IPS-18c (cell line): ENCODE results near the gene TM4SF4.

Source experiments
- H3K4me3 ChIP-seq: 2 replicates; pipeline ENCODE4 v1.7.0; 2013; ENCODE audit warnings: low read depth, mild to moderate bottlenecking, low read length, moderate library complexity; ENCODE audit not compliant: insufficient read depth
- H3K9me3 ChIP-seq: one replicate; pipeline ENCODE4 v1.6.1; 2013; ENCODE audit warnings: mild to moderate bottlenecking, low read length, moderate library complexity; ENCODE audit not compliant: control insufficient read depth, insufficient read depth

Gene TM4SF4

GRCh38 chr3:149450281-149450680 lies 24.2 kb upstream of the TM4SF4 start:
- Histone ChIP-seq H3K4me3 (no peak overlapping the region), H3K9me3 (peaks cover 5% of the 10 kb centered on the region)

GRCh38 chr3:149452036-149452435 lies 22.5 kb upstream of the TM4SF4 start:
- peaks cover 5% of the 10 kb centered on the region for H3K9me3 ChIP-seq
- no peak overlapping the region for H3K4me3 ChIP-seq

- peaks cover 5% of the 10 kb centered on the region for H3K9me3 ChIP-seq
- no peak overlapping the region for H3K4me3 ChIP-seq
These were observed 21.2 kb upstream of the TM4SF4 start for GRCh38 chr3:149453140-149453805.

DNA sequence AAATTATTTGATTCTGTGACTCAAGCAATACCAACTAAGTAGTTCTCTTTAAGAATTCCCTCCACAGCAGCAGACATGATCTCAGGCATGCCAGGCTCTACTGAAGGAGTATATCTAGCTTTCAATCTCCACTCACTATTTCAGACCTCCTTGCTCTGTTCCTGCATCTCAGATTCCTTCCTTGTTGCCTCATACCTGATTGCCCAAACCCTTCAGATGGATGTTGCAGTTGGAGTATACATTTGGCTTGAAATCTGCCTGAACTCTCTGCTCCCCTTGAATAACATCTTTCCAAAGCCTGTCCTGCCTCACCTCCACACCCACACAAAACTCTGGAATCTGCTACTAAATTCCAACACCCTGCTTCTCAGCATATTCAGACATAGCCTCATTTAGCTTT lies 19.8 kb upstream of the TM4SF4 start:
- Histone ChIP-seq H3K9me3 (peaks cover 5% of the 10 kb centered on the region), H3K4me3 (no peak overlapping the region)

DNA sequence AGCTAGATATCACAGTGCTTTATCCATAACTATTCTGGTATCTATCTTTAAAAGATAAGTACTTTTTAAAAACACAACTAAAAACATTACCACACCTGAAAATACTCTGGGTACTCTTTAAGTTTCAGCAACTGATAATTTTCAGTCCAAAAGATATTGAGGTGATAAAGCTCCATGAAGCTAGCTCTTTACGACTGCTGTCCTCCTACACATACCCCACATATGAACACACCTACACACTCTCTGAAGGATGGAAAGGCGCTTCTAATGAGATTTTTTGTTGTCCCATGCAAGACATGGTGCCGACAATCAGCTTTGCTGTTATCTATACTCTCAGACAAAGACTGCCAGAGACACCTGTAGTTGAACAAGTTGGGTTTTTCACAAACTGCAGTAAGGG lies 19.1 kb upstream of the TM4SF4 start:
- H3K9me3 ChIP-seq: peaks cover 5% of the 10 kb centered on the region
- H3K4me3 ChIP-seq: no peak overlapping the region

- Histone ChIP-seq H3K9me3 (peaks cover 5% of the 10 kb centered on the region), H3K4me3 (no peak overlapping the region)
These were observed 18.5 kb upstream of the TM4SF4 start for GRCh38 chr3:149455989-149456388.

DNA sequence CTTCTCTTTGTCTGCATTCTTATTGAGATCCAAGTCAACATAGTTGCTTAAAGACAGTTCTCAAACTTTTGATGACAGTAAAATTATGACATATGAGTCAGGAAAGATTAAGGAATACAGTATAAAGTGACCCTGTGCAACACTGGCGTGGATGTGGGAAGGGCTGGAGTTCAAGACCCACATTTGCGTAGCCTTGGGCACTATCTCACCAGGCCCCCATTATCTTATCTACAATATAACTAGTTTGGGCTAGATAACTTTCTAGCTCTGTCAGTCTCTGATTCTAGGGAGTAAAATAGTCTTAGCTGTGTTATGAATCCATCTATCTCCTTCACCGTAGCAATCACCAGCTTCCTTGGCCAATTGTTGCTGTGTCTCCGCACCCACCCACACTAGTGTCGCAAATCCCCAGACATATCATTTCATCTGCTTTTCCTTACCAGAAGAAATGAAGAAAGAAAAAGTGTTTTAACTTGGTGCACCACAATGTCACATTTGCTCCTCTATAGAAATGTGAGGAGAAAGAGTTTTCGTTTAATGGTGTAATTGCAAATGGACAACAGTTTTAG lies 14.9 kb upstream of the TM4SF4 start:
- Histone ChIP-seq H3K9me3 (no peaks in the 10 kb centered on the region), H3K4me3 (no peak overlapping the region)

GRCh38 chr3:149460117-149460516 lies 14.4 kb upstream of the TM4SF4 start:
- no peak overlapping the region for H3K4me3 ChIP-seq
- no peaks in the 10 kb centered on the region for H3K9me3 ChIP-seq

DNA sequence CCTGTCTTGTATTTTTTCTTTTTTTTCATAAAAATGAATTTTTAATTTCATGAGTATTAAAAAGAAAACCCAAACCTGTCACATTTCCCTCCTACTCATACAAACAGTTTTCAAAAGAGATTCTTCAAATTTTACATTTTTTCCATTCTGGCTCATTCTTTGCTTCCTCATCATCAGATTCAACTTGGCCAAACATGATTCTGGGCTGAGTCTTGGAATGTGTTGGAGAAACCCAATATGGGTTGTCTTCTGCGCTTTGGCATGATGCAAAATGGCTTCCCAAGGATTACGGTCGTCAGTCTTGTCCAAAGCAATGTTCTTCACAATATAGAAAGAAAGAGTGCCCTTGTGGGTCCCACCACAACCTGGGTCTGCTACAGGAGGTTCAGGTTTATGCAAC lies 12.4 kb upstream of the TM4SF4 start:
- H3K4me3 ChIP-seq: no peak overlapping the region
- no peaks in the 10 kb centered on the region for H3K9me3 ChIP-seq

GRCh38 chr3:149462581-149463011 lies 11.9 kb upstream of the TM4SF4 start:
- Histone ChIP-seq H3K4me3 (no peak overlapping the region), H3K9me3 (no peaks in the 10 kb centered on the region)

- H3K9me3 ChIP-seq: no peaks in the 10 kb centered on the region
- H3K4me3 ChIP-seq: no peak overlapping the region
These were observed 10.6 kb upstream of the TM4SF4 start for GRCh38 chr3:149463921-149464320.

DNA sequence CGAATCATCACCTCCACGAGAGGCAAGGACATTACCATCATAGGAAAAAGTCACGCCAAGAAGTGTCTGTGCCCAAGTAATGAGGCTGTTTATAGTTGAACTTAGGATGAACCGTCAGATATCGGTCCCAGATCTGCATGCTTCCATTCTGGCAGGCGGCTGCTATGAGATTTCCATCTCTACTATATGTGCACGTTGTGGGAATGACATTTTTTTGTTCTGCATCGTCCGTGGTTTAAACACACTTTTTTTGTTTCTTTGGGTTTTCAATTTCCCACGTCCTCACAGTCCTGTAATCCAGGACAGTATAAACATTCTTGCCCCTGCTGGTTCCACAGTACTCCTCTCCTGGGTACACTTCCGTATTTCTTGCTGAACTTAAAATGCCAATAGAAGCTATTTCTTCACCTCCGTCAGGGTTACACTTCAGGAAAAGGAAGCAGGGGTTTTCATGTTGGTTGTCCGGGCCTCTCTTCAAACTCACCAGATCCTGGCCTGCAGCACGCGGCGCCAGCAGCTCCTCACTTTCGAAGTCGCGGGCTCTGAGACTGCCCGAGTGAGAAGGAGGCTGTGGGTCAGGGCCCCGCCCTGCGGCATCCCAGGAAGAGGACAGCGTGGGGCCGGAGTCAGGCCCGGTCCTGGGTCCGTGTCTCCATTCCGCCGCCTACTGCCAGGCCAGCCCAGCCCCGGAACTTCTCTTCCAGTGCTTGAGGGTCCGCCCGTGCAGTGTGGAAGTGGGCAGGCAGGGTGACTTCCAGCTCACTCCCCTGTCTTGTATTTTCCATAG lies 9.8 kb upstream of the TM4SF4 start:
- no peaks in the 10 kb centered on the region for H3K9me3 ChIP-seq
- H3K4me3 ChIP-seq: no peak overlapping the region

GRCh38 chr3:149465351-149465883 lies 9.1 kb upstream of the TM4SF4 start:
- H3K9me3 ChIP-seq: no peaks in the 10 kb centered on the region
- no peak overlapping the region for H3K4me3 ChIP-seq

DNA sequence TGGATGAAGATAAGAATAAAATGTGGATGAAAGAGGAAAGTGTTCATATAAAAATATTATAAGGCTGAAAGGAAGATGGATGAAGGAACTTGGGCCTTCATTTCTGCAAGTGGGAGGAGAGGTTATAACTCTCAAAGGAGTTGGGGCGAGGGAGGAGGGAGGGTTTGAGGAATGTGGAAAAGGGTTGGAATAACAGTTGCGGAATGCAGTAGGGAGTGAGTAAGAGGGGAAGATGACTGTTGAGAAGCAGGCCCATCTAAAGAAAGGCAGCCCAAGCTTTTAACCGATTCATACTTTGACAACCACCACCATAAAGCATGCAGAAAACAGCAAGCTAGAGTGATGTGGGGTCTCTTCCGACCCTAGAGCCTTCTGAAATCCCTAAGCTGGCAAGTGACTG lies 8.3 kb upstream of the TM4SF4 start:
- Histone ChIP-seq H3K4me3 (no peak overlapping the region), H3K9me3 (no peaks in the 10 kb centered on the region)

DNA sequence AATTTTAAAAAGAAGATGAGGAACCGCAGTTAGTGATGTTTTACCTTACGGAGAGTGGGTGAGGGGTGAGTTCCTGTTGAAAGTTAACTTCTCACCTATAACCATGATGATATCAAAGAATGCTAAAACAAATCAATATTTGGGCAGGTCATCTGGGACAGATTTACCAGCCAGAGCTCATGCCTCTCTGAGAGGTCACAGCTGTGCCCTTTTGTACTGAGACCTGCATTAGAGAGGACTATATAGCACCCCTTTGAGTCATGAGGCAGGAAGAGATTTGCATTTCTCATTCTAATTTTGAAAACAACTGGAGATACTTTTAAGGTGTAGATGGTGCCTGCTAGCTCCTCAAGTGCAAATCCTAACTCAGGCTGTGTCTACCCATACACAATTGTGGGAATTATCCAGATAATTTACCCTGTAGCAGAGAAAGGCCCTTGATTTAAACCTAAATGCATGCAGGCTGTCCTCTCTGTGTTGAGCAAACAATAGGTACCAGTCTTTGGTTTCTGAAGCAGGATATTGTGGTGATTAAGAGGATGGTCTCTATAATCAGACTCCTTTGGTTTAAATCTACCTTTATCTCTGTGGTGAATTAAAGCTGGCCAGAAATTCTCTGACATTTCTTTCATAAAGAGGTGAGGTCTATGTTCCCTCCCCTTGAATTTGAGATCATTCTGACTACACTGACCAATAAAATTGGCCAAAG lies 5.8 kb upstream of the TM4SF4 start:
- Histone ChIP-seq H3K9me3 (no peaks in the 10 kb centered on the region), H3K4me3 (no peak overlapping the region)

- Histone ChIP-seq H3K4me3 (no peak overlapping the region), H3K9me3 (no peaks in the 10 kb centered on the region)
These were observed 4.1 kb upstream of the TM4SF4 start for GRCh38 chr3:149470381-149470780.

DNA sequence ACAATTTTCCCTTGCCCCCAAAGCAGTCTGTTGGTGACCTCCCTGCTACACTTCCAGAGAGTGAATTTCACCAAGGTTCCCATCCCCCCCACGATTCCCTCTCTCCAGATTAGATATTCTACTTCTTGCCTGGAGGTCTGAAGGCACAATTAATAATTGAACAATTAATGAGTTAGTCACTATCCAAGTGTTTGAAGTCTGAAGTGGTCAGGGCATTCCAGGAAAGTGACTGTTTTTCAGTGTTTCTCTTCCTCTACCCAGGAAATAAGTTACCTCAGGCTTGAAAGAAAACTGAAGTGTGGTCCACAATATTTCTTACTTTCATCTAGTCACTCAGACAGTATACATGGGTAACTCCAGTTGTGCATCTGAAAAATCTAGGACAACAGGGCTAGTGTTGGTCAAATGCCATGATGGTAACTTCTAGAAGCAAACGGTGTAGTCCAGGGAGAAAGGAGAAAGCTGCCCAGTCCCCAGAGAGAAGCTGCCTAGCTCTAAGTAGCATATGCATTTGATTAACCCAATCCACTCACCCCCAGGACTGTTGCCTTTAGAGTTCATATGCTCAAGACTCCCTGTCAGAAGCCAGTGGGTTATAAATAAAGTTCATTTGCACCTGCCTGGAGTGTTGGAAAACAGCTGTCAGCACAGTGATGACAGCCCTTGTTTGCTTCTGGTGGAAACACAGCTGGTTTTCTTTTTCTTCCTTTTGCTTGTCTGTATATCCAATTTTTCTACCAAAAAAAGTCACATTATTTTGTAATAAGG lies 2.3 kb upstream of the TM4SF4 start:
- Histone ChIP-seq H3K4me3 (no peak overlapping the region), H3K9me3 (no peaks in the 10 kb centered on the region)
